ENCODE measurements around the gene MPP1.

Gene MPP1

GRCh38 chrX:154812341-154813101 is 7.2 kb upstream of the MPP1 start:
- no peak for DNase-seq

GRCh38 chrX:154809939-154810665 is 4.8 kb upstream of the MPP1 start:
- DNase-seq = no peak

DNA sequence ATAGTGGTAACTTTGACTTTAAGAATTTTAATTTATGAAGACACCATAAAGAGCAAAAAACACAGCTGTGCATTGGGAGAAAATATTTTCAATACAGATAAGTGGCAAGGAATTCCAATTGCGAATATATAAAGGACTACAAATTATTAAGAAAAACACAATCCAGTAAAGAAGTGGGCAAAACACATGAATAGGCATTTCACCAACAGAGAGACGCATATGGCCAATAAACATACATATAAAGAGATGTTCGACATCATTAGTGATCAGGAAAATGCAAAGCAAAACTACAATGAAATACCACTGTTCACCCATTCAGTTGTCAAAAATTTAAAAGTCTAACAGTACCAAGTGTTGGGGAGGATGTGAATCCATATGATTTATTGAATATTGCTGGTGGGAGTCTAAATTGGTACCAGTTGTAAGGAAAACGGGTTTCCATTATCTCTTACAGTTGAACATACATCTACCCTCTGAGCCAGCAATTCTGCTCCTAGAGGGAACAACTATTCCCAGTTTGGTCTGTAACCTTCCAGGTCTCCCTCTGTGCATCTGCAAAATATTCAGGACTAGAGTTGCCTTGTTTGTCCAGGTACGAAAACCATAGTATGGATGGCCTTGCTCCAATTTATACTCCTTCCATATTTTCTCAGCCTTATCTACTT is 1.7 kb upstream of the MPP1 start:
- no peak for DNase-seq

- no peak for DNase-seq
Observed at GRCh38 chrX:154805696-154806091, 409 bp upstream of the MPP1 start.

- no peak for DNase-seq
Observed at GRCh38 chrX:154804261-154804956, 876 bp downstream of the MPP1 start.

DNA sequence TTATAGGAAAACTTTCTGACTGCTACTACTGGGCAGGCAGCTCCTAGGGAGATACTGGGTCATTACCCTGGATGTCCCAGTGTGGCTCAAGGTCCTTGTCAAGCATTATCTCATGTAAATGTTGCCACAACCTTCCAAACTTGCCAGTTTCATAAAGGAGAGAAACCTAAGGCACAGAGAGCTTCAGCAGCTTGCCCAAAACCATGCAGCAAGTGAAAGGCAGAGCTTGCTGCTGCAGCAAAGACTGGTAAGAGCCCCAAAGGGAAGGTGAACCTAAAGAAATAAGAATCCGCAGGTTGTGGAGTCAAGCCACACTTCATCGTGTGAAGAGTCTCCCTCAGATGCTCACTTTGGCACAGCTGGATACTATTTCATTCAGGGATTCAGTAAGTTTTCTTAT is 2.3 kb downstream of the MPP1 start:
- DNase-seq = no peak

DNA sequence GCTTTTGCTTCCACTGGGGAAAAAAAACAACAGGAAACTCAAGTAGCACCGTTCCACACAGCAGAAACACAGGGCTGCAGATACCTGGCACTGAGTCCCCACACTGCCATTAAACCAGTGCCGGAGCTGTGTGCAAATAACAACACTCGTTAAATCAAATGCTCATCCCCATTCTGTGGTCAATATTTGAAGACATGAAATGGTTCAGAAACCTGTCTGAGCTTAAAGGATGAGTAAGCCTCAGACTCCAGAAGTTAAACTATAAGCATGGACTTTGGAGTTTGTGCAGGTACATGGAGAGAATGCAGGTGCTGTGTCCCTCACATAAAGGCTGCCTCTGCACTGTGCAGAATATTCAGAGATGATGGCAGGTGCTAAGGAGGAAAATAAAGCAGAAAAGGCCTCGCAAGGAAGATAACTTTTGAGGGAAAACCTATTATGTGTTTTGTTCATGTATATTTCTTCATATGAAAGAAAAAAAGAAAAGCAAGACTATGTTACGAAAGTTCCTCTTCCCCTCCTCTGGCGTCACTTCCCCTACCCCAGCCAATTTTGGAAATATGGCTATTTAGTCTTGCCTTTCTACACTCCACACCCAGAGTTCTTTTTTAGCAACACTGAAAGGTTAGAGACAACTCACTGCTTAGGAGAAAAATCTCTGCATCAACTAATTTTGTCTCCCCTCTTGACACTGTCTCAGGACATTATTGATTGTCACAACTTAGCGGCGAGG is 4.6 kb downstream of the MPP1 start:
- DNase-seq = peak; percentile 31

DNA sequence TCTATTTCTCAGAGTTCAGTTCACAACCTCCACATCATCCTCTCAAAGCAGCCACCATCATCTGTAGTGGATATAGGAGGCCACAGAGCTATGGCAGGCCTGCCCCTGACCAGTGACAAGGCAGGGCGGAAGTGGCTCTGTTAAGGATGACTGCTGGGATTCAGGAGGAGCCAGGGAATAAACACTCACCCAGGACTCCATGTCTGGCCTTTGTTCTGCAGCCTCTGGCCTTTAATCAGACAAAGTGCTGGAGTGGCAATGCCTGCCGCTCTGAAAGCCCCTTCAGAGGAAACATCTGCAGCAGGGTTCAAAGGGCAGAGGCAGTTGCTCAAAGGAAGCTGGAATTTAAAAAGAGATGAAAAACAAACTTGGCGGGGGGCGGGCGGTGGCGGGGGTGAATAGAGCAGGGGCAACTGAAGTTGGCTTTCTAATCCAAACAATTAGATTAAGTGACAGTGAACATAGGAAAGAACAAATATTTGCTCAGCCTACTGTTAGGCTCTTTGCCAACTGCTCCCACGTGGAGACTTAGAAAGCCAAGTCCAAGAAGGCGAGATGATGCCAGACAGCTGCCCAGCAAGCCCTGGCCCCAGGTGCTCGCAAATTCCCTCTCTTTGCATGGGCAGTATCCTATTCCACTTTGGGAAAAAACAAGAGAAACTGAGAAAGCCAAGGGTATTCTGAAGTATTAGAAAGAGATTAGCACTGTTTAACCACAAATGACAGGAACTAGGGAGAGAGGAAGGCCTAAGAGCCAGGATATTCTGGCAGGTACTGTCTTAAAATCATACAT is 5.5 kb downstream of the MPP1 start:
- peak; percentile 94 for DNase-seq

- DNase-seq = no peak
Observed at GRCh38 chrX:154797006-154797405, 8.3 kb downstream of the MPP1 start.

DNA sequence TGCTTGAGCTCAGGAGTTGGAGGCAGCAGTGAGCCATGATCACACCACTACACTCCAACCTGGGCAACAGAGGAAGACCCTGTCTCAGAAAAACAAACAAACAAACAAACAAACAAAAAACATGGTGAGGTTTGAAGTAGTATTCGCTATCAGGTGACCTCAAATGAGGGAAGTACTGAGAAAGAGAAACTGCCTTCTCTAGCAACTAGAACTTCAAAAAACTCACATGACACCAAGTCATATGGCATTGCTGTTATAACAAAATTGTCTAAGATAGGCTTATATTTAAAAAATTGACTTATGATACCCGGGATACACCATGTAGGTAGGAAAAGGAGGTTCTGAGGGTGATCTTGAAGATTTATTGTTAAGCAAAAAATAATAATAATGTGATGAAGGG is 10.3 kb downstream of the MPP1 start:
- DNase-seq = no peak

- DNase-seq = no peak
Observed at GRCh38 chrX:154793084-154793795, 12.0 kb downstream of the MPP1 start.

- no peak for DNase-seq
Observed at GRCh38 chrX:154791939-154792338, 13.3 kb downstream of the MPP1 start.

DNA sequence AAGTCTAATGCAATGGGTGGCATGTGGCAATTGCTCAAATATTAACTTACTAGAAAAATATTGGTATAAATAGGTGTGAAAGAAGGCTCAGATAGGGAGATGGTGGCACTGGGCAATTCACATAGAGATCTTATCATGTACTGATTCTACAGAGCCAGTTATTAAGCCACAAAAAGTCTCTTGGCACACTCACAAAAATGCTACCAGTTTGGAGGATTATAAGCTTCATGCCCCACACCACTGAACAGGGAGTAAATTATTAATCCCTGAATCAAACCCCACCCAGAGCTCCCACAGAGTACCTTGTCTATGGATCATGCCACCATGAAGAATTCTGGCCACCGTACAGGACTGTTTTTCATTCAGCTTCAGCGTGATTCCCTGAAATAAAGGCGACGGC is 13.8 kb downstream of the MPP1 start:
- no peak for DNase-seq

DNA sequence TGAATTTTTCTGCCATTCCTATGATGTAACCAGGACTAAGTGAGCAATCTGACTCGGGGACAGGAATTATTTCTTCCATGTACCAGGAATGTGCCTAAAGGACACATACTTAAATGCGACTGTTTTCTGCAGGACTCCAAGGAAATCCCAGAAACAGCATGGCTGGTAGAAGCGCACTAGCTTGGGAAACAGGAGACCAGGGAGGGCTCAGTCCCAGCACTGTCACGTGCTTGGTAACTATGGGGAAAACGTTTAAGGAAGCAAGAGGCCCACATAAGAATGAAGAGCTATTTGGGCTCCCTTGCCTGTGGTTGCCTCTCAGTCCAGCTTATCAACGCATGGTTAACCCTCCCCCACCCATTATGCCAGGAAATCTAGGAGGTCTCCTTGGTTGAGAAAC is 19.6 kb downstream of the MPP1 start:
- no peak for DNase-seq

DNA sequence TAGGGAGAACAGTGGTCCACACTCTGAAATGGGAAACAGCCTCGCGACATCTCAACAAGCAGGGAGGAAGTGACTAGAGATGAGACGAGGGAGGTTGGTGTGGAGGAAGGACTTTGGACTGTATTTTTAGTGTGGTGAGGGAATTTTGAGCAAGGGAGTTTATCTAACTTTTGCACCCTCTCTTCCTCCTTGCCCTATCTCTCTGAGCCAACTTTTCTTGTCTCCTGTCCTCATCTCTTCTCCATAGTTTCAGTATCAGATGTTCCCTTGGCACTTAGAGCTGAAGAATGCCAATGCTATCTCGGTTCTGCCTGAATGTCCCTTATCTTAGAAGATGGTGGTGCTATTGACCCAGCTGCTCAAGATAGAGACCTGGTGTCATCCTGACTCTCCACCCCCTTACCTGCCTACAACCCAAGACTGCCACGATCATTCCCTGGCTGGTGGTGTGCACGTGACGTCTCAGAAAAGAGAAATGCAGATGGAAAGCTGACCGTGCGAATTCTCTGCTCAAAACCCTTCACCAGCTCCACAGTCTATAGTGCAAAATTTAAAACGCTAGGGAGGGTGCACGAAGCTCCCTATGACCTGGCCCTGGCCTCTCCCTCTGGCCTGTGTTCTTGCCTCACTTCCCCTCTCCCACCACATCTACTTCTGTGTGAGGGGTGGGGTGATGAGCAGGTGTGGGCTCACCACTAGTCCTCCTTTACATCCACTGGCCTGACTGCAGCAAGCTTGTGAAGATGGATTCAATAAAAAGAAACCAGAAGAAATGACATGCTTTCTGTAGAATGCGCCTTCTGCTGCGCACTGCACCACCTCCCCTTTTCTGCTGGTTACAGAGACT is 20.9 kb downstream of the MPP1 start:
- DNase-seq = no peak

- no peak for DNase-seq
Observed at GRCh38 chrX:154780968-154781367, 24.3 kb downstream of the MPP1 start.

GRCh38 chrX:154779261-154779660 is 26.0 kb downstream of the MPP1 start:
- no peak for DNase-seq

GRCh38 chrX:154776753-154777152 is 28.5 kb downstream of the MPP1 start:
- DNase-seq = no peak

DNA sequence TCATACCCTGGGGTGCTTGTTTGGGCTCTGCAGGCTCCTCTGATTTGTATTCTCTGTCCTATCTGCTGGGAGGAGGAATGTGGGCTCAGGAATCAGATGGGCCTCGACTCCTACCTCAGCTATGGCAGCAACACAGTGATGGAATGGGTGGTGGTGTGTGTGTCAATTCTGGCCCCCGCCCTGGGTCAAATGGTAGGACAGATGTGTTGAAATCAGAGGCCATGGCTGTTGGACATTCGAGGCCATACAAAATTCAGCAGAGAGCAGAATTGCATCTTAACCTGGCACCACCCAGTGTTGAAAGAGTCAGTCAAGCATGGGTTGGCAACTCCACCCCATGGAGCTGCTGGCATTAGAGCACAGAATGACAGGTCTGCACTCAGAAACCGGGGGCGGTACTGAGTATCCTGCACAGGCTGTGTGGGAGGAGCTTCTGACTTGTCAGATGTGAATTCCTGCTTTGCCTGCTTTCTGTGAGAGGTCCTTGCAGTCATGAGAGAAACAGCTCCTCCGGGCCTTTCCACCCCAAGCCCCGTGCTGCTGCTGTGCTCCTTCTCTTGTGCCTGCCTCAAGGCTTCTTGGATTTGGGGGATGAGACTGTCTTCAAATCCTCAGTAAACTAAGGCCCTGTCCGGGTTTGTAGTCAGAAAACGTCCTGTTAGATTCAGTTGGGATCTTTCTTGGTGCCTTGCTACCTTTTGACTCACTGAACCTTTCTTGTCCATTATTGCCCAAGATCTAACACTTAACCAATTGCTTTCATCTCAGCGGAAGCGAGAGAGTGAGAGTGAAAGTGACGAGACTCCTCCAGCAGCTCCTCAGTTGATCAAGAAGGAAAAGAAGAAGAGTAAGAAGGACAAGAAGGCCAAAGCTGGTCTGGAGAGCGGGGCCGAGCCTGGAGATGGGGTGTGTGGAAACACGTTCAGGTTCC is 29.6 kb downstream of the MPP1 start:
- DNase-seq = no peak
